ENCODE results near the gene ZIC5.

GRCh38 chr13:99976575-99976974 is 5.0 kb upstream of the ZIC5 start:
- TF ChIP-seq, protein P1, sequence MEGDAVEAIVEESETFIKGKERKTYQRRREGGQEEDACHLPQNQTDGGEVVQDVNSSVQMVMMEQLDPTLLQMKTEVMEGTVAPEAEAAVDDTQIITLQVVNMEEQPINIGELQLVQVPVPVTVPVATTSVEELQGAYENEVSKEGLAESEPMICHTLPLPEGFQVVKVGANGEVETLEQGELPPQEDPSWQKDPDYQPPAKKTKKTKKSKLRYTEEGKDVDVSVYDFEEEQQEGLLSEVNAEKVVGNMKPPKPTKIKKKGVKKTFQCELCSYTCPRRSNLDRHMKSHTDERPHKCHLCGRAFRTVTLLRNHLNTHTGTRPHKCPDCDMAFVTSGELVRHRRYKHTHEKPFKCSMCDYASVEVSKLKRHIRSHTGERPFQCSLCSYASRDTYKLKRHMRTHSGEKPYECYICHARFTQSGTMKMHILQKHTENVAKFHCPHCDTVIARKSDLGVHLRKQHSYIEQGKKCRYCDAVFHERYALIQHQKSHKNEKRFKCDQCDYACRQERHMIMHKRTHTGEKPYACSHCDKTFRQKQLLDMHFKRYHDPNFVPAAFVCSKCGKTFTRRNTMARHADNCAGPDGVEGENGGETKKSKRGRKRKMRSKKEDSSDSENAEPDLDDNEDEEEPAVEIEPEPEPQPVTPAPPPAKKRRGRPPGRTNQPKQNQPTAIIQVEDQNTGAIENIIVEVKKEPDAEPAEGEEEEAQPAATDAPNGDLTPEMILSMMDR (conservative IDR thresholded peaks at IDR 0.05): no peak
- no peak for TF ChIP-seq ZFX (IDR thresholded peaks at IDR 0.05)

Data from C4-2B (cell line).